Right atrium auricular region (tissue), 2 donors: ENCODE data around the gene ARHGAP20. TPM values are rescaled to one million over a fixed set of nuclear protein-coding genes. Genes with fewer than 3 reads are reported as not detected.
"Not testable (repeated sequence)": the region's sequence is repeated elsewhere in the genome, so short reads cannot be mapped to it uniquely, and the experiment has no call there.

Experiments used
- DNase-seq: peaks from one replicate; pipeline ENCODE4 v3.0.0-alpha.2; 2019; ENCODE audit warnings: low spot score
- H3K27ac ChIP-seq, 2 donors: fragments of 200-600 bp; sonication (generic); 1 replicate in 1 of 2; 2 replicates in 1 of 2; pipeline ENCODE4 v1.5.1; 2016 to 2019
- H3K27me3 ChIP-seq, 2 donors: fragments of 200-600 bp; sonication (generic); one replicate each; pipeline versions ENCODE4 v1.5.1 to v1.6.0; 2017 to 2019
- H3K36me3 ChIP-seq: fragments of 200-600 bp; sonication (generic); one replicate; pipeline ENCODE4 v1.5.1; 2016
- H3K4me1 ChIP-seq, 2 donors: fragments of 200-600 bp; sonication (generic); one replicate each; pipeline versions ENCODE4 v1.5.1 to v1.6.0; 2017 to 2019
- H3K4me3 ChIP-seq, 2 donors: fragments of 200-600 bp; sonication (generic); 1 replicate in 1 of 2; 2 replicates in 1 of 2; pipeline ENCODE4 v1.5.1; 2017 to 2019; ENCODE audit warnings: mild to moderate bottlenecking in 1 of 2, moderate library complexity in 1 of 2
- H3K9me3 ChIP-seq, 2 donors: fragments of 200-600 bp; sonication (generic); one replicate each; pipeline ENCODE4 v1.5.1; 2019
- CTCF ChIP-seq, 2 donors: fragments of 200-600 bp; sonication (generic); IDR thresholded peaks; one replicate each; pipeline ENCODE4 v1.5.1; 2019; ENCODE audit warnings: antibody characterized with exemption in 2 of 2
- total RNA-seq, 2 donors: library from RNA; depleted of rRNA; stranded (reverse); fragments of >200 nt; gene quantifications; one replicate each; pipeline ENCODE4 v1.1.0, GENCODE V29; 2016

The ARHGAP20 gene
- total RNA-seq, 2 donors from 2014 or later: 0.30 to 0.86 TPM

GRCh38 chr11:110631551-110631950 is 80.7 kb downstream of the ARHGAP20 start:
- Histone ChIP-seq H3K27me3 (no peaks in the 10 kb centered on the region), H3K27ac (no peak overlapping the region), H3K4me3 (no peak overlapping the region), H3K36me3 (no peaks in the 10 kb centered on the region), H3K9me3 (no peaks in the 10 kb centered on the region), H3K4me1 (no peaks in the 10 kb centered on the region)
- no peak for DNase-seq
- no peak for TF ChIP-seq CTCF (IDR thresholded peaks at IDR 0.05)

GRCh38 chr11:110629594-110629993 is 82.6 kb downstream of the ARHGAP20 start:
- no peak for TF ChIP-seq CTCF (IDR thresholded peaks at IDR 0.05)
- Histone ChIP-seq H3K36me3 (no peaks in the 10 kb centered on the region), H3K4me3 (no peak overlapping the region), H3K27me3 (no peaks in the 10 kb centered on the region), H3K9me3 (no peaks in the 10 kb centered on the region), H3K4me1 (no peaks in the 10 kb centered on the region), H3K27ac (no peak overlapping the region)
- no peak for DNase-seq

GRCh38 chr11:110621826-110622225 is 90.4 kb downstream of the ARHGAP20 start:
- no peak for DNase-seq

GRCh38 chr11:110619366-110619765 is 92.9 kb downstream of the ARHGAP20 start:
- not testable (repeated sequence) for H3K9me3 ChIP-seq, DNase-seq, H3K27me3 ChIP-seq, H3K4me3 ChIP-seq, H3K27ac ChIP-seq, H3K4me1 ChIP-seq, H3K36me3 ChIP-seq

More at GRCh38 chr11:110621826-110622225, 90.4 kb downstream of the ARHGAP20 start:
- Histone ChIP-seq H3K4me3 (no peak overlapping the region), H3K36me3 (no peaks in the 10 kb centered on the region), H3K27me3 (no peaks in the 10 kb centered on the region), H3K4me1 (no peaks in the 10 kb centered on the region), H3K9me3 (no peaks in the 10 kb centered on the region), H3K27ac (no peak overlapping the region)
- TF ChIP-seq CTCF (IDR thresholded peaks at IDR 0.05): no peak

- Histone ChIP-seq H3K4me1 (no peaks in the 10 kb centered on the region), H3K36me3 (no peaks in the 10 kb centered on the region), H3K4me3 (no peak overlapping the region), H3K27ac (no peak overlapping the region), H3K27me3 (no peaks in the 10 kb centered on the region), H3K9me3 (no peaks in the 10 kb centered on the region)
- no peak for TF ChIP-seq CTCF (IDR thresholded peaks at IDR 0.05)
- no peak for DNase-seq
Observed at GRCh38 chr11:110614031-110614430, 98.2 kb downstream of the ARHGAP20 start.

GRCh38 chr11:110613197-110613918 is 98.9 kb downstream of the ARHGAP20 start:
- H3K27ac ChIP-seq: no peak overlapping the region
- TF ChIP-seq CTCF (IDR thresholded peaks at IDR 0.05): no peak

More at GRCh38 chr11:110613197-110613918, 98.9 kb downstream of the ARHGAP20 start:
- Histone ChIP-seq H3K9me3 (no peaks in the 10 kb centered on the region), H3K36me3 (no peaks in the 10 kb centered on the region), H3K27me3 (no peaks in the 10 kb centered on the region), H3K4me1 (no peaks in the 10 kb centered on the region), H3K4me3 (no peak overlapping the region)
- DNase-seq: no peak
